ENCODE measurements around the gene MGRN1. TPM values are rescaled to one million over a fixed set of nuclear protein-coding genes. Genes with fewer than 3 reads are reported as not detected.
A peak's percentile ranks its signal among the peaks of the same experiment; 100 is the strongest.

The MGRN1 gene
- total RNA-seq, 4 donors from 2014 or later, result 49.1 to 127 (median 79.5) TPM

DNA sequence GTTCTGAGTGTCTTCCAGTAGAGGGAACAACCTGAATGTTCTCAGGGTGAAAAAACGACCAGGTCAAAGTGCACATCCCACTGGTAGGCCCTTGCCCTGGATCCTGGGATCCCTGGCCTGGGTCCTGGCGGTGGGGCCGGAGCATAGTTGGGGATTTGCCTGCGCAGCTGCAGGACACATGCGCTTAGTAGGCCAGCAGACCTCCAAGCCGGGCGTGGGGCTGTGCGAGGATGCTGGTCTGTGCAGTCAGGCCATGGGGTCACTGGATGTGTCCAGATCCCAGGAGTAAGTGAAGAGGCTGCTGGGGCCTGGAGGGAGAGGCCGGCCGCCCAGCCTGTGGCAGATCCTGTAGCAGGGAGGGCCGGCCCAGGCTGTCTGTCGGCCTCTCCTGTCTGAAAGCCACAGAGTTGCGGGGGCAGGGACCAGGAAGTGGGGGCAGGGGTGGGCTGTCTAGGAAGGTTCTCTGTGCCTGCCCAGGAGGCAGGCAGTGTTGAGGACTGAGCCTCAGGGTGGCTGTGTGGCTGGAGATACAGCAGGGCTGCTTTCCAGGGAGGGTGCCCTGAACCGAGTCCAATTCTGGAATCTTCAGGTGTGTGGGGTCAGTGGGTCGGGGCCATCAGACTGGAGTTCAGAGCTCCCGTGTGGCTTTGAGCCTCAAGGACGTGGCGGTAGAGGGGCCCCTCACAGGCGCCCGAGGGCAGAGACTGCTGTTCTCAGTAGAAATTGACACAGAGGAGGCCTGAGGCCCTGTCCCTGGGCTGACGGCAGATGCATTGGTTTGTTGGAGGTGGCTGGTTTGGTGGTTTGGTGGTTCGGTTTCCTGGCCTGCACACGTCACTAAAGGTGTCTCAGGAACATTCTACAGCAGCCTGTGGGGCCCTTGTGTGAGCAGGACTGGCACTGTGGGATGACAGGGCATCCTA is 51.5 kb downstream of the MGRN1 start:
- Histone ChIP-seq H3K27me3 (no peaks in the 10 kb centered on the region), H3K4me3 (no peak overlapping the region), H3K27ac (peak overlapping the region in 3 of 4 donors; percentile 6 to 36 (median 11)), H3K4me1 (peaks cover 0 to 23% (median 17%) of the 10 kb centered on the region in 4 donors), H3K36me3 (peaks cover 0 to 5% (median 2%) of the 10 kb centered on the region in 4 donors), H3K9me3 (no peaks in the 10 kb centered on the region)
- peak; percentile 46 for DNase-seq
- TF ChIP-seq EP300 (IDR thresholded peaks at IDR 0.05; ENCODE audit: low read depth), result no peak
- no peak for TF ChIP-seq CTCF (IDR thresholded peaks at IDR 0.05)
- no peak for TF ChIP-seq POLR2A (IDR thresholded peaks at IDR 0.05)
- TF ChIP-seq POLR2AphosphoS5 (IDR thresholded peaks at IDR 0.05), result no peak
- intact Hi-C loops (cut with DNase I; ENCODE audit: low total_unique reads) (no loop called here), in situ Hi-C loops (cut with MboI; ENCODE audit: low pct_ligation_motif_present in 1 of 4, low pct_unique_long_range_greater_than_20kb in 1 of 4, low sequenced_read_pairs in 3 of 4) (no loop called here)
- 83% methylated on average over 18 of the region's 23 CpGs; no CpG with 5 or more reads in 1 of the 2 donors for WGBS, 2 donors (ENCODE audit: low coverage in 1 of 2)

DNA sequence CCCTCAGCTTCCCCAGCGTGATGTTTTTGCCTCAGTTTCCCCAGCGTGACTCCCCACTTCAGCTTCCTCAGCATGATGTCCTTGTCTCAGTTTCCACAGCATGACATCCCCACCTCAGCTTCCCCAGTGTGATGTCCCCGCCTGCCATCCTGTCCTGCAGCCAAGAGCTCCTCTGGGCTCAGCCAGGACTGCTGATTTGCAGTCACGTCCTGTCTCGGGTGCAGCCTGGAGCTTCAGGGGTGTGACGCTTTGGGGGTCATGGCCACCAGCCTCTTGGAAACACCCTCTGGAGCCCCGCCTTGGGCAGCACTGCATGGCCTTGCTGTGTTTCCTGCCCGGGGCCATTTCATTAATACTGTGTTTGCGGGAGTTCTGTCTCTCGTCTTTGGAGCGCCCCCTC is 52.2 kb downstream of the MGRN1 start:
- H3K4me1 ChIP-seq, result peaks cover 0 to 24% (median 18%) of the 10 kb centered on the region in 4 donors
- in situ Hi-C loops (cut with MboI; ENCODE audit: low pct_ligation_motif_present in 1 of 4, low pct_unique_long_range_greater_than_20kb in 1 of 4, low sequenced_read_pairs in 3 of 4), result no loop called here
- intact Hi-C loops (cut with DNase I; ENCODE audit: low total_unique reads), result no loop called here
- H3K27ac ChIP-seq, result peak overlapping the region in 2 of 4 donors; percentile 6 to 36
- TF ChIP-seq POLR2A (IDR thresholded peaks at IDR 0.05) (no peak), CTCF (IDR thresholded peaks at IDR 0.05) (no peak), EP300 (IDR thresholded peaks at IDR 0.05; ENCODE audit: low read depth) (no peak), POLR2AphosphoS5 (IDR thresholded peaks at IDR 0.05) (no peak)
- no peaks in the 10 kb centered on the region for H3K27me3 ChIP-seq
- H3K9me3 ChIP-seq, result no peaks in the 10 kb centered on the region
- no peak for DNase-seq
- H3K36me3 ChIP-seq, result peaks cover 0 to 4% (median 0%) of the 10 kb centered on the region in 4 donors
- WGBS, 2 donors (ENCODE audit: low coverage in 1 of 2), result 89 to 100% methylated on average over 1 to 11 of the region's 11 CpGs
- H3K4me3 ChIP-seq, result no peak overlapping the region

- DNase-seq, result no peak
- H3K27me3 ChIP-seq, result no peaks in the 10 kb centered on the region
- peaks cover 0 to 4% (median 0%) of the 10 kb centered on the region in 4 donors for H3K36me3 ChIP-seq
- H3K27ac ChIP-seq, result peak overlapping the region in 1 of 4 donors; percentile 6
- H3K4me3 ChIP-seq, result no peak overlapping the region
- H3K9me3 ChIP-seq, result no peaks in the 10 kb centered on the region
- TF ChIP-seq POLR2A (IDR thresholded peaks at IDR 0.05) (no peak), CTCF (IDR thresholded peaks at IDR 0.05) (no peak), POLR2AphosphoS5 (IDR thresholded peaks at IDR 0.05) (no peak), EP300 (IDR thresholded peaks at IDR 0.05; ENCODE audit: low read depth) (no peak)
- in situ Hi-C loops (cut with MboI; ENCODE audit: low pct_ligation_motif_present in 1 of 4, low pct_unique_long_range_greater_than_20kb in 1 of 4, low sequenced_read_pairs in 3 of 4), result no loop called here
- intact Hi-C loops (cut with DNase I; ENCODE audit: low total_unique reads), result no loop called here
- H3K4me1 ChIP-seq, result peaks cover 0 to 24% (median 18%) of the 10 kb centered on the region in 4 donors
- WGBS, 2 donors (ENCODE audit: low coverage in 1 of 2), result 80 to 100% methylated on average over 1 to 16 of the region's 17 CpGs
Observed at GRCh38 chr16:4677390-4677789, 52.8 kb downstream of the MGRN1 start.

GRCh38 chr16:4677994-4678393 is 53.4 kb downstream of the MGRN1 start:
- TF ChIP-seq POLR2A (IDR thresholded peaks at IDR 0.05) (no peak), POLR2AphosphoS5 (IDR thresholded peaks at IDR 0.05) (no peak), EP300 (IDR thresholded peaks at IDR 0.05; ENCODE audit: low read depth) (no peak), CTCF (IDR thresholded peaks at IDR 0.05) (no peak)
- Histone ChIP-seq H3K27ac (no peak overlapping the region), H3K27me3 (no peaks in the 10 kb centered on the region), H3K4me1 (peaks cover 0 to 26% (median 18%) of the 10 kb centered on the region in 4 donors), H3K4me3 (no peak overlapping the region), H3K9me3 (no peaks in the 10 kb centered on the region), H3K36me3 (peaks cover 0 to 4% (median 0%) of the 10 kb centered on the region in 4 donors)
- DNase-seq, result no peak
- in situ Hi-C loops (cut with MboI; ENCODE audit: low pct_ligation_motif_present in 1 of 4, low pct_unique_long_range_greater_than_20kb in 1 of 4, low sequenced_read_pairs in 3 of 4), result no loop called here
- WGBS, 2 donors (ENCODE audit: low coverage in 1 of 2), result 99 to 100% methylated on average over 1 to 9 of the region's 9 CpGs
- intact Hi-C loops (cut with DNase I; ENCODE audit: low total_unique reads), result no loop called here
